Measurements from ENCODE around the gene SNX5. TPM values are rescaled to one million over a fixed set of nuclear protein-coding genes. Genes with fewer than 3 reads are reported as not detected.
"Not testable (repeated sequence)": the region's sequence is repeated elsewhere in the genome, so short reads cannot be mapped to it uniquely, and the experiment has no call there.

SNX5 gene
- total and polyA plus RNA-seq, 5 experiments from 2014 or later, result 38.8 to 68.2 (median 56.9) TPM

DNA sequence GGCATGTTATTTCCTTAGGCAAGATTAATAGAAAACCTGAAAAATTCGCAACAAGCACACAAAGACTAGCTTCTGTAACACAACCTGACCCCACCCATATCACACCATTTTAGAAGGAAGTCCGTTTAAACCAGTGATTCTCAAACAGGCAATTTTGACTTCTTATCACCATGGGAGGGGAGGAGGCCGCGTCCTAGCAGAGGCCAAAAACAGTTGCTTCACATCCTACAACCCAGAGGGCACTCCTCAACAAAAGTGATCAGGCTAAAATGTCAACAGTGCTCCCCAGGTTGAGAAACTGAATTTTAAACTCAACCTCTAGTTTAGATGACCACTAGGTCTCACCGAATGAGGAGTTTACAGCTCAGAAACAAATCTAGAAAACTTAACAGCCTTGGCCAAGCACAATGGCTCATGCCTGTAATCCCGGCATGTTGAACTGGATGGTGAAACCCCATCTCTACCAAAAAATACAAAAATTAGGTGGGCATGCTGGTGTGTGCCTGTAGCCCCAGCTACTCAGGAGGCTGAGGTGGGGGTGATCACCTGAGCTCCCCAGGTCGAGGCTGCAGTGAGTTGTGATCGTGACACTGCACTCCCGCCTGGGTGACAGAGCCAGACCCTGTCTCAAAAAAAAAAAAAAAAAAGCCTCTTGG, 3.4 kb downstream of the SNX5 start:
- peaks cover 37 to 79% (median 77%) of the 10 kb centered on the region in 4 donors for H3K4me1 Mint-ChIP-seq
- no peaks in the 10 kb centered on the region for H3K36me3 Mint-ChIP-seq
- H3K4me3 Mint-ChIP-seq, result peak overlapping the region; percentile 82 to 95 (median 91)
- H3K27me3 Mint-ChIP-seq, result no peaks in the 10 kb centered on the region
- H3K9me3 Mint-ChIP-seq, result no peaks in the 10 kb centered on the region
- DNase-seq (no peak), ATAC-seq (no peak)
- POLR2A ChIA-PET, result interaction anchor here (0.7 to 1.1 kb wide), 4 partner anchors 9 to 283 kb away, joined by 3 to 5 read pairs (median 3); partner anchors contain the start of genes KAT14, PET117 and RRBP1
- H3K27ac Mint-ChIP-seq, result peak overlapping the region in 8 of 10 donors; percentile 79 to 97 (median 94)

DNA sequence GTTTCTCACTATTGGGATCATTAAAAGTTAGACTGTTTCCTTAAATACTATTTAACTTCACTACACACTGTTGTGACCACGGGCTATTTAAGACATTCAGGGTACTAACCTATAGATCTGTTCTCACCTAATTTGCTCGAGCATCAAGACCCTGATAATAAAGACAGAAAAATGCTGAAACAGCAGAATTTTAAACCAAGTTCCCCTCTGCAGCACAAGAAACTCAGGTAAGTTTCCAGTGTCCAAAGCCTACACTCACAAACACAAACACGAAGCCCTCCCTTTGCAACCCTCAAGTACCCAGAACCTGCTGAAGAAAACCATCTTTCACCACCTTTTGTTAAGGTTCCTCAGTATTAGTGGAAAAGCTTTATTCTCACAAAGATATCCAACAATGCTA, 4.0 kb downstream of the SNX5 start:
- H3K9me3 Mint-ChIP-seq, result no peaks in the 10 kb centered on the region
- POLR2A ChIA-PET, result interaction anchor here (0.8 to 1.0 kb wide), 2 partner anchors 21 to 282 kb away, joined by 3 to 5 read pairs; partner anchors contain the start of gene RRBP1
- no peak for ATAC-seq
- peak overlapping the region in 9 of 10 donors; percentile 44 to 92 (median 64) for H3K4me3 Mint-ChIP-seq
- H3K27me3 Mint-ChIP-seq, result no peaks in the 10 kb centered on the region
- no peaks in the 10 kb centered on the region for H3K36me3 Mint-ChIP-seq
- peak overlapping the region in 6 of 10 donors; percentile 19 to 93 (median 77) for H3K27ac Mint-ChIP-seq
- peaks cover 36 to 79% (median 76%) of the 10 kb centered on the region in 4 donors for H3K4me1 Mint-ChIP-seq
- DNase-seq, result no peak

DNA sequence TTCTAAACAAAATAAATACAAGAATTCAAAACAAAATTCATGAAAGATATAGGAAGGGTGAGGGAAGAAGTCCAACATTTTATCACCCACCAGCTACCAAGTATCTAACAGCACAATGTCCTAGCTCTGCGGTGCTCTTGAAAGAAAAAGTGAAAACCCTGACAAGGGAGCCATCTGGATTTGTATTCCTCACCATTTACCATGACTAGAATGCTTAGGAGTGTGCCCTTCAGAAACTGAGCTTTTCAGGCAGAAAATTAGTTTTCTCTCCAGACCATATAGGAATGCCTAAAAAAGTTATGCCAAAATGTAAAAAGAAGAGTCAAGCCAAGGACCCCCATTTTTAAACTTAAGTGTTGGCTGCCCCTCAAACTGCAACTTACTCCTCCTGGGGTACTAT, 4.5 kb downstream of the SNX5 start:
- ATAC-seq, result no peak
- POLR2A ChIA-PET, result interaction anchor here (0.6 kb wide), 1 partner anchor 446 kb away, joined by 3 read pairs; no protein-coding TSS in a partner anchor
- H3K9me3 Mint-ChIP-seq, result no peaks in the 10 kb centered on the region

DNA sequence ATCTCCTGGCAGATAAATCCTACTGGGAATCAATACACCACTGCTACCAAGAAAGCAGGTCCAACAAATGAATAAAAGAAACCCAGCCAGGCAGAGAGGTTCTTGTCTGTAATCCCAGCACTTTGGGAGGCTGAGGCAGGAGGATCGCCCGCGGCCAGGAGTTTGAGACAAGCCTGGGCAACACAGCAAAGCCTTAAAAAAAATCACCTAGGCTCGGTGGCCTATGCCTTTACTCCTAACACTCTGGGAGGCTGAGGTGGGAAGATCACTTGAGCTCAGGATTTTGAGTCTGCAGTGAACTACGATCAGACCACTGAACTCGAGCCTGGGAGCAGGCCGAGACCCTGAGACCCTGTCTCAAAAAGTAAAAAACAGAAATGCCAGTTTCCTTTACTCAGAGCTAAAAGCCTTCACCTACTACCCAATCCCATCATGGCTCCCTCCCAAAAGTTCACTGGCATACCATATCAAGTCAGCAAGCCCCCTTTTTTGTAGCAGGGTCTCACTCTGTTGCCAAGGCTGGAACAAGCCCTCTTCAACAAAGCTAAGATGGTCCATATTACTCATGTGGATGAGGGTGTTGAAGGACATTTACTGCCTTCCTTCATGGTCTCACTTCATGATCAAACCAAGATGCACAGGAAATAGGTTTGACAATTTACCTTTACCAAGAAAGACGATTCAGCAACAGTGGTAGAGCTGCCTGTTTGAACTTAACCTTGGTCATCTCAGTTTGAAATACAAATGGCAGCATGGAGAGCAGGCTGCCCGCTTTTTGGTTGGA, 5.3 kb downstream of the SNX5 start:
- no peak for DNase-seq
- POLR2A ChIA-PET, result interaction anchor here (0.6 to 0.8 kb wide), 2 partner anchors 10 to 447 kb away, joined by 3 read pairs; no protein-coding TSS in a partner anchor
- peak overlapping the region in 9 of 10 donors; percentile 20 to 71 (median 41) for H3K4me3 Mint-ChIP-seq

More for the DNA sequence above, 4.5 kb downstream of the SNX5 start:
- Mint-ChIP-seq H3K27ac (peak overlapping the region in 5 of 10 donors; percentile 19 to 93 (median 76)), H3K4me3 (peak overlapping the region in 8 of 10 donors; percentile 7 to 92 (median 47)), H3K27me3 (no peaks in the 10 kb centered on the region), H3K4me1 (peaks cover 40 to 83% (median 80%) of the 10 kb centered on the region in 4 donors), H3K36me3 (no peaks in the 10 kb centered on the region)
- DNase-seq, result no peak

DNA sequence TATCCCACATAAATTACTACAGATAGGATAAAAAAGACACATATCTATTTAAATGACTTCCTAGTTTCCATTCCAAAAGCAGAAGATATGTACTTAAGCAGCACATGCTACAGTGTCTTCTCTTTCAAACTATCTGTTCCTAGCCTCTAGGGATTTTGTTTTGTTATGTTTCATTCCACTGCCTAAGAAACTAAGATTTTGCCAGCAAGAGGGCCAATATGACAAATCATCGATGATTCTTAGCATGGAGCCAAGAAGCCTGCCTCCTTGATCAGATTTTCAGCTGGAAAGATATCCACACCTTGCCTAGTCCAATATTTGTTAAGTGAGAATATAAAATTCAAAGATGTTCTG, 7.0 kb downstream of the SNX5 start:
- ATAC-seq (no peak), DNase-seq (no peak)
- H3K27me3 Mint-ChIP-seq, result no peaks in the 10 kb centered on the region
- peaks cover 35 to 95% (median 87%) of the 10 kb centered on the region in 4 donors for H3K4me1 Mint-ChIP-seq
- H3K27ac Mint-ChIP-seq, result peak overlapping the region in 4 of 10 donors; percentile 4 to 93 (median 44)
- H3K4me3 Mint-ChIP-seq, result peak overlapping the region in 4 of 10 donors; percentile 1 to 26 (median 9)
- H3K9me3 Mint-ChIP-seq, result no peaks in the 10 kb centered on the region
- H3K36me3 Mint-ChIP-seq, result peaks cover 0 to 6% (median 4%) of the 10 kb centered on the region in 3 donors
- POLR2A ChIA-PET, result interaction anchor here (0.5 to 0.7 kb wide), 2 partner anchors 34 to 446 kb away, joined by 3 to 5 read pairs; no protein-coding TSS in a partner anchor

More for the DNA sequence above, 5.3 kb downstream of the SNX5 start:
- no peaks in the 10 kb centered on the region for H3K27me3 Mint-ChIP-seq
- H3K27ac Mint-ChIP-seq, result peak overlapping the region in 5 of 10 donors; percentile 25 to 93 (median 44)
- H3K4me1 Mint-ChIP-seq, result peaks cover 44 to 91% (median 86%) of the 10 kb centered on the region in 4 donors
- no peaks in the 10 kb centered on the region for H3K36me3 Mint-ChIP-seq
- ATAC-seq, result no peak
- no peaks in the 10 kb centered on the region for H3K9me3 Mint-ChIP-seq

DNA sequence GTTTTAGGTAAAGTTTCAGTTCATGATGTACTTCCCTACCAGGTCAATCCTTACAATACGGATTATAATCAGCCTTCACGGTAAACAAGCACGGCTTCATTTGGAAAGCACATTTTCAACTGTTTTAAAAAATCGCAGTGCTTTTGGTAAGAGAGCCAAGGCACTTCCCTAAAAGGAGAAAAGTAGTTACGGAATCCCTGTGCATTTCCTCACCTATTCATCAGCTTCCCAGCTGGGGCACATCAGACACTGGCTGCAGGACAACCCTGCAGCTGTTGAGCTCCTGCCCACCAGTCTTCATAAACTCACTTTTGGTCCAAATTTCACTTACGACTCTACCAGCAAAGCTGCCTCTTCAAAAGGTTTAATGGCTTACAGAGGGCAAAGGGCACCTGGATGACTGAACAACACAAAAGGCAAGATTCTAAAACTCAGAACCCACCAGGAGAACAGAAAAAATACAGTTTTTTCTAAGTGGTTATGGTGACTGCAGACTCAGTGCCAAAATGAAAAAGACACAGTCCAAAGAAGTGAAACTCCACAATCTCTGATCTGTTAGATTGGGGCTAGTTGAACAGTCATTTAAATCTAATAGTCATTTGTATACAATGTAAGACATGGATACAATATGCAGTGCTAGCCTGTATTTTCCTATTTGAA, 7.5 kb downstream of the SNX5 start:
- no peaks in the 10 kb centered on the region for H3K9me3 Mint-ChIP-seq
- H3K27me3 Mint-ChIP-seq, result no peaks in the 10 kb centered on the region
- POLR2A ChIA-PET, result interaction anchor here (0.5 kb wide), 1 partner anchor 35 kb away, joined by 5 read pairs; no protein-coding TSS in a partner anchor
- no peak for DNase-seq
- ATAC-seq, result no peak
- peak overlapping the region in 2 of 10 donors; percentile 13 to 37 for H3K4me3 Mint-ChIP-seq
- H3K4me1 Mint-ChIP-seq, result peaks cover 34 to 95% (median 81%) of the 10 kb centered on the region in 4 donors
- peak overlapping the region in 5 of 10 donors; percentile 4 to 93 (median 38) for H3K27ac Mint-ChIP-seq
- H3K36me3 Mint-ChIP-seq, result peaks cover 0 to 9% (median 7%) of the 10 kb centered on the region in 3 donors

DNA sequence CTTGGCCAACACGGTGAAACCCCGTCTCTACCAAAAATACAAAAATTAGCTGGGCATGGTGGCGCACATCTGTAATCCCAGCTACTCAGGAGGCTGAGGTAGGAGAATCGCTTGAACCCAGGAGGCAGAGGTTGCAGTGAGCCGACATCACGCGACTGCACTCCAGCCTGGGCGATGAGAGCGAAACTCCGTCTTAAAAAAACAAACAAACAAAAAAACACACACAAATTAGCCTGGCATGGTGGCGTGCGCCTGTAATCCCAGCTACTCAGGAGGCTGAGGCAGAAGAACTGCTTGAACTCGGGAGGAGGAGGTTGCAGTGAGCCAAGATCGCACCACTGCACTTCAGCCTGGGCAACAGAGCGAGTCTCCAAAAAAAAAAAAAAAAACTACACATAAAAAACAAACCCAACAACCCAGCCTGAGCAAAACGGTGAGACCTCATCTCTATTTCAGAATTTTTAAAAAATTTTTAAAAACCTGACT, 8.2 kb downstream of the SNX5 start:
- ATAC-seq, POLR2A ChIA-PET, H3K4me3 Mint-ChIP-seq, DNase-seq, H3K27me3 Mint-ChIP-seq, H3K9me3 Mint-ChIP-seq: not testable (repeated sequence)
- H3K4me1 Mint-ChIP-seq, result peaks cover 29 to 95% (median 76%) of the 10 kb centered on the region in 4 donors
- peak overlapping the region in 1 of 10 donors; percentile 93 for H3K27ac Mint-ChIP-seq
- peaks cover 1 to 15% (median 12%) of the 10 kb centered on the region in 3 donors for H3K36me3 Mint-ChIP-seq

DNA sequence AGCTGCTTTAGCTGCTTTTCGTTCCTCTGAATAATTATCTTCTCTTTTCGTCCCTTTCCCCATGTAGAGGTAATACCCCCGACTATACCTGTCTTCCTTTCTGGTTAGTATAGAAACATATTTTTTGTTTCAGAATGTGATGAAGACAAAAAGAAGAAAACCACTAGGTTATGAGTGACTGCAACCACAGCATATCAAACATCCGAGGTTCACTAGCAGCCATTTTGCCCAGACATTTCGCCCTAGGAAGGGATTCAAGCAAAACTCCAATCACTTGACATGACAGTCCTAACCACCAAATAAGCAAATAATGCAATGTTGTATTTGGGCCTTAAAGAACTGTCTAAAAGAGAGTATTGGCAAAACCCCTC, 9.4 kb downstream of the SNX5 start:
- Mint-ChIP-seq H3K27me3 (no peaks in the 10 kb centered on the region), H3K4me3 (peak overlapping the region in 7 of 10 donors; percentile 1 to 57 (median 24)), H3K9me3 (no peaks in the 10 kb centered on the region), H3K36me3 (peaks cover 6 to 27% (median 23%) of the 10 kb centered on the region in 3 donors), H3K27ac (peak overlapping the region in 7 of 10 donors; percentile 15 to 91 (median 64)), H3K4me1 (peaks cover 24 to 91% (median 65%) of the 10 kb centered on the region in 4 donors)
- no peak for ATAC-seq
- no peak for DNase-seq
- POLR2A ChIA-PET, result interaction anchor here (1.1 to 2.2 kb wide), 2 partner anchors 8 to 277 kb away, joined by 3 to 9 read pairs; partner anchors contain the start of gene RRBP1

DNA sequence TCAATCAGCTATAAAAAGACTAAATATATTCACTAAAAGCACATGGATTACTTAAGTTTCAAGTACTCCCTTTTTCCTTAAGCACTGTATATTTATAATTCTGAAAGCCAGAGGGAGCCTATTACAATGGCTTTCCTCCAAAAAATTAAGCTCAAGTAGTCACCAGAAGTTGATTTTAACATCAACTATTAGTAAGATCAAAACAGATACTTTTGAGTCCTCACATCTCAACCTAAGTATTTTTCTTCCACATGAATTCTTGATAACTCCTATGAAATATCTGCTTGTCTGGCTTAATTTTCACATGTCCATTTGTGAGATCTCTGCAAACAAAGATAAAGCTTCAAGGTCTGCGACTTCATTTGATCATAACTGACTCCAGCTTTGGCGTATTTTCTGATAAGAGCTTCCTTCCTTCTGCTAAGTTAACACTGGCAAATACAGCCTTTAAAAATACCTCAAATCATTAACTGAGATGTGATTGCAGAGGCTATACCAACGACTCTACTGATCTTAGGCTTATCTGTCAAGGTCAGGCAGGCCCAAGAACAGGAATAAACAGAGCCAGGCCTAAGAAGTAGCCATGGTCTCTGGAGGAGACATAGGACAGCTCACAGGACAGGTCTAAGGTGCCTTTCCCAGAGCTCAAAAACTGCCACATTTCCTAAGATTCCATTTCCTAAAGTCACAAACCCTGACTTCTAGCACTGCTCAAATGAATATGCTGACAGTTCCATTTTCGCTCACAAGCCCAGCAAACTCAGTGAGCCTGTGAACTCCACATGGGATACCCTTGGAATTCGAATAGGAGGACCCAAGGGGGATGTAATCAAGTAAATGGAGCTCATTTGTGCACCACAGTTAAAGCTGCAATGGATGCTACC, 10.0 kb downstream of the SNX5 start:
- Mint-ChIP-seq H3K4me3 (peak overlapping the region in 5 of 10 donors; percentile 8 to 36 (median 28)), H3K27ac (peak overlapping the region in 4 of 10 donors; percentile 56 to 78 (median 72)), H3K4me1 (peaks cover 23 to 84% (median 59%) of the 10 kb centered on the region in 4 donors), H3K27me3 (no peaks in the 10 kb centered on the region), H3K9me3 (no peaks in the 10 kb centered on the region), H3K36me3 (peaks cover 10 to 33% (median 27%) of the 10 kb centered on the region in 3 donors)
- ATAC-seq, result no peak
- POLR2A ChIA-PET, result interaction anchor here (1.1 to 2.2 kb wide), 2 partner anchors 9 to 277 kb away, joined by 3 to 9 read pairs; partner anchors contain the start of gene RRBP1
- no peak for DNase-seq

DNA sequence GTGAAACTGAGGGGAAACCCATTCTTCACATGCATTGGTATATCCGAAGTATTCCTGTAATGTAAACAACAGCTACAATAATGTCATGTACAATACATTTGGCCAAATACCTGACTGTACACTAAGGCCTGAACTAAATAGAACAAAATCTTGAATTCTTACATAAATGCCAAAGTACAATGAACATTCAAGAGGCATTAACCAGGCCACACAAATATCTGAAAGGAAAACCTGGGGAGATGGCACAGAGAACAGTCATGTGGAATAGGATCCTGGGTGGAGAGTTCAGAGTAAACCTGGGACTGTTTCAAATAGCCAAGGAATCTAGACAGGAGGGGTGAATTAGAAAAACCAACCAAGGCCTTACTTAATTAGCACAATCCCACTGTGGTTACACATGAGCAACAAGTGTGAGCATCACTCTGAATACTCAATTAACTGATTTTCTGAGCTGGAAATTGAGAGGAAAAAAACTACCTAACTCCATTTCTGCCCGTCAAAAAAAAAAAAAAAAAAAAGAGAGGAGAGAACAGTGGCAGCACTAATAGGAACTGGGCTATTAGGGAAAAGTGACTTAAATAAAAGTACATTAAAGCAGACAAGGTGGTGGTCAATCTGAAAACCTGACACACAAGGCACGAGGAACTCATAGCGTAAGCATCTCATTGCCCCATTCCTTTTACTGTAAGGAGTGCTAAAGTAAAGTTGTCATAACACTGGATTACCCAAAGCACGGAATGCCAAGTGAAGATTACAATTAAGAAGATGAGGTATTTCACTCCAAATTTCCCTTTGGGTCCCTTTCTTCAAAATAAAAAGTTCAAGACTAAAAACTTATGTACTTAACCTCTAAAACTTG, 10.9 kb downstream of the SNX5 start:
- Mint-ChIP-seq H3K4me3 (peak overlapping the region in 2 of 10 donors; percentile 4 to 19), H3K36me3 (peaks cover 10 to 42% (median 33%) of the 10 kb centered on the region in 3 donors), H3K27ac (peak overlapping the region in 3 of 10 donors; percentile 28 to 78 (median 61)), H3K4me1 (peaks cover 21 to 84% (median 50%) of the 10 kb centered on the region in 4 donors), H3K27me3 (no peaks in the 10 kb centered on the region), H3K9me3 (no peaks in the 10 kb centered on the region)
- no peak for ATAC-seq
- no peak for DNase-seq
- POLR2A ChIA-PET, result interaction anchor here (0.9 to 2.2 kb wide), 2 partner anchors 10 to 11 kb away, joined by 3 to 9 read pairs; partner anchors contain the start of gene SNX5
